ENCODE data around the gene MORC3.

Gene MORC3

GRCh38 chr21:36424592-36424991 is 104.6 kb downstream of the MORC3 start:
- no peak for DNase-seq

- no peak for DNase-seq
These were observed 105.3 kb downstream of the MORC3 start for GRCh38 chr21:36425286-36425685.
